Tibial artery (tissue), 4 donors: ENCODE data around the gene LARP4B.

Source experiments
- DNase-seq, 2 donors: peaks; one replicate each; pipeline ENCODE4 v3.0.0-alpha.2; 2019
- H3K27ac ChIP-seq, 2 donors: fragments of 200-600 bp; sonication (generic) in 1 of 2; 1 replicate in 1 of 2; 2 replicates in 1 of 2; pipeline ENCODE4 v1.5.1; 2018 to 2019; ENCODE audit warnings: mild to moderate bottlenecking in 1 of 2
- H3K27me3 ChIP-seq, 2 donors: fragments of 200-600 bp; sonication (generic) in 1 of 2; one replicate each; pipeline versions ENCODE4 v1.5.1 to v1.6.0; 2016 to 2019
- H3K36me3 ChIP-seq, 3 donors: fragments of 200-600 bp; sonication (generic) in 2 of 3; one replicate each; pipeline ENCODE4 v1.5.1; 2016 to 2019; ENCODE audit warnings: mild to moderate bottlenecking in 2 of 3
- H3K4me1 ChIP-seq, 4 donors: fragments of 200-600 bp; sonication (generic) in 2 of 4; 1 replicate in 3 of 4; 2 replicates in 1 of 4; pipeline ENCODE4 v1.5.1; 2016 to 2019
- H3K4me3 ChIP-seq, 2 donors: fragments of 200-600 bp; sonication (generic) in 1 of 2; 1 replicate in 1 of 2; 2 replicates in 1 of 2; pipeline ENCODE4 v1.5.1; 2018 to 2019; ENCODE audit warnings: mild to moderate bottlenecking in 2 of 2
- H3K9me3 ChIP-seq, 3 donors: fragments of 200-600 bp; sonication (generic) in 1 of 3; one replicate each; pipeline ENCODE4 v1.5.1; 2016 to 2019
- intact Hi-C: fragments of 100-400 bp; cut with DNase I; formaldehyde crosslinking; loops from one replicate; pipeline ENCODE4 v1.15.0; 2023; ENCODE audit warnings: low total_unique reads
- TF ChIP-seq, protein P1 (sequence below), 2 experiments: fragments of 200-600 bp in 1 of 2; fragments of 450-650 bp in 1 of 2; IDR thresholded peaks; one replicate each; pipeline ENCODE4 v1.5.1; 2017 to 2019; ENCODE audit warnings: antibody characterized with exemption in 2 of 2, mild to moderate bottlenecking in 1 of 2, moderate library complexity in 1 of 2

The LARP4B gene

GRCh38 chr10:921471-922414 is 9.8 kb downstream of the LARP4B start:
- TF ChIP-seq, protein P1, sequence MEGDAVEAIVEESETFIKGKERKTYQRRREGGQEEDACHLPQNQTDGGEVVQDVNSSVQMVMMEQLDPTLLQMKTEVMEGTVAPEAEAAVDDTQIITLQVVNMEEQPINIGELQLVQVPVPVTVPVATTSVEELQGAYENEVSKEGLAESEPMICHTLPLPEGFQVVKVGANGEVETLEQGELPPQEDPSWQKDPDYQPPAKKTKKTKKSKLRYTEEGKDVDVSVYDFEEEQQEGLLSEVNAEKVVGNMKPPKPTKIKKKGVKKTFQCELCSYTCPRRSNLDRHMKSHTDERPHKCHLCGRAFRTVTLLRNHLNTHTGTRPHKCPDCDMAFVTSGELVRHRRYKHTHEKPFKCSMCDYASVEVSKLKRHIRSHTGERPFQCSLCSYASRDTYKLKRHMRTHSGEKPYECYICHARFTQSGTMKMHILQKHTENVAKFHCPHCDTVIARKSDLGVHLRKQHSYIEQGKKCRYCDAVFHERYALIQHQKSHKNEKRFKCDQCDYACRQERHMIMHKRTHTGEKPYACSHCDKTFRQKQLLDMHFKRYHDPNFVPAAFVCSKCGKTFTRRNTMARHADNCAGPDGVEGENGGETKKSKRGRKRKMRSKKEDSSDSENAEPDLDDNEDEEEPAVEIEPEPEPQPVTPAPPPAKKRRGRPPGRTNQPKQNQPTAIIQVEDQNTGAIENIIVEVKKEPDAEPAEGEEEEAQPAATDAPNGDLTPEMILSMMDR (IDR thresholded peaks at IDR 0.05), result no peak
- intact Hi-C loops, result no loop called here
- H3K4me1 ChIP-seq, result peaks cover 0 to 33% (median 3%) of the 10 kb centered on the region in 4 donors

DNA sequence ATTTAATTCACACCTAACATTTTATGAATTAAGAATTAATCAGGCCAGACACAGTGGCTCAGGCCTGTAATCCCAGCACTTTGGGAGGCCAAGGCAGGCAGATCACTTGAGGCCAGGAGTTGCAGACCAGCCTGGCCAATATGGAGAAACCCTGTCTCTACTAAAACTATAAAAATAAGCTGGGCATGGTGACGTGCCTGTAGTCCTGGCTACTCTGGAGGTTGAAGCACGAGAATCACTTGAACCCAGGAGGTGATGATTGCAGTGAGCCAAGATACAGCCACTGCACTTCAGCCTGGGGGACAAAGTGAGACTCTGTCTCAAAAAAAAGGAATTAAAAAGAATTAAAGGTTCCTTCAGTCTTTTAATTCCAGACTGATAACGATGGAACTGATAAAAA is 11.1 kb downstream of the LARP4B start:
- H3K36me3 ChIP-seq, result peaks cover 0 to 5% (median 0%) of the 10 kb centered on the region in 3 donors
- no peak overlapping the region for H3K27ac ChIP-seq
- H3K27me3 ChIP-seq, result no peaks in the 10 kb centered on the region
- no peak overlapping the region for H3K4me3 ChIP-seq
- TF ChIP-seq, protein P1 (IDR thresholded peaks at IDR 0.05), result no peak
- no peaks in the 10 kb centered on the region for H3K9me3 ChIP-seq
- no peak for DNase-seq
- peaks cover 0 to 30% (median 3%) of the 10 kb centered on the region in 4 donors for H3K4me1 ChIP-seq
- intact Hi-C loops, result no loop called here

More at GRCh38 chr10:921471-922414, 9.8 kb downstream of the LARP4B start:
- no peak overlapping the region for H3K4me3 ChIP-seq
- H3K27me3 ChIP-seq, result no peaks in the 10 kb centered on the region
- H3K9me3 ChIP-seq, result no peaks in the 10 kb centered on the region
- DNase-seq, result no peak
- H3K36me3 ChIP-seq, result peaks cover 0 to 7% (median 4%) of the 10 kb centered on the region in 3 donors
- no peak overlapping the region for H3K27ac ChIP-seq

- no peak for DNase-seq
- H3K4me3 ChIP-seq, result no peak overlapping the region
- TF ChIP-seq, protein P1 (IDR thresholded peaks at IDR 0.05), result no peak
- no peaks in the 10 kb centered on the region for H3K27me3 ChIP-seq
- peaks cover 0 to 27% (median 0%) of the 10 kb centered on the region in 4 donors for H3K4me1 ChIP-seq
- intact Hi-C loops, result no loop called here
- H3K36me3 ChIP-seq, result no peaks in the 10 kb centered on the region
- H3K9me3 ChIP-seq, result no peaks in the 10 kb centered on the region
- no peak overlapping the region for H3K27ac ChIP-seq
Observed at GRCh38 chr10:919481-919880, 12.0 kb downstream of the LARP4B start.

DNA sequence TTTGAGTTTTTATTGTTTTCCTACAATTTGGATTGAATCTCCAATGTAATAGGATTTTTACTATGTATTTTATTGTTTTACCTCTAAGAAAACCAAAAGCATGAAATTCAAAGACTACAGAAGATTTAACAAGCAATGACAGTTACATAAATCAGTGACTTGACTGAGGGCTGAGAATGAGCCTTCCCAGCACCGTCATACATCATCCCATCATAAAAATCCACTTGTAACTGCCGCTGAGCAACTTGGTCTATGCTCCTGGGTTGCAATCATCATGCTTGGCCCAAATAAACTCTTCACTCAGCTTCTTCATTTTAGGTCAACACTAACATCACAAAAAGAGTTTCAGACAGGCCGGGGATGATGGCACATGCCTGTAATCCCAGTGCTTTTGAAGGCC is 13.5 kb downstream of the LARP4B start:
- no peak for DNase-seq
- Histone ChIP-seq H3K27me3 (no peaks in the 10 kb centered on the region), H3K9me3 (no peaks in the 10 kb centered on the region), H3K27ac (no peak overlapping the region), H3K36me3 (no peaks in the 10 kb centered on the region), H3K4me1 (peaks cover 0 to 14% (median 0%) of the 10 kb centered on the region in 4 donors), H3K4me3 (no peak overlapping the region)
- TF ChIP-seq, protein P1 (IDR thresholded peaks at IDR 0.05), result no peak
- intact Hi-C loops, result no loop called here

DNA sequence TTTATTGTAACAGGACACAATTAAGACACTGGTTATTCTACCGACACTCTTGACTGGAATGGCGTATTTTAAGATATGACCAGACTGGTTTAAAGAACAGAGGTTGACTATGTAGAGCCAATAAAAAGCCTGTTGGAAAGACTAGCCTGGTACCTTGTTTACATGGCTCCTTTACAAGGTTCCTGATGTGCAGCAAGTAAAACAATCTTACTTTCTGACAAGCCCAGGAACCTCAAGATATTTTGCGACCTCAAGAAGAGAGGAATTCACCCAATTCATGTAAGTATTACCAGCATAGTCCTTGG is 14.1 kb downstream of the LARP4B start:
- Histone ChIP-seq H3K27me3 (no peaks in the 10 kb centered on the region), H3K27ac (no peak overlapping the region), H3K36me3 (no peaks in the 10 kb centered on the region), H3K4me1 (peaks cover 0 to 10% (median 0%) of the 10 kb centered on the region in 4 donors), H3K4me3 (no peak overlapping the region), H3K9me3 (no peaks in the 10 kb centered on the region)
- TF ChIP-seq, protein P1 (IDR thresholded peaks at IDR 0.05), result no peak
- intact Hi-C loops, result no loop called here
- no peak for DNase-seq
